ENCODE data around the gene GPR146.

Gene GPR146

GRCh38 chr7:1041551-1042491 lies 2.5 kb upstream of the GPR146 start:
- no peak for DNase-seq (ENCODE audit: low read depth in 2 of 3, low spot score in 1 of 3)

GRCh38 chr7:1042492-1042833 lies 1.9 kb upstream of the GPR146 start:
- DNase-seq (ENCODE audit: low read depth in 2 of 3, low spot score in 1 of 3) = no peak

GRCh38 chr7:1043552-1044188 lies 676 bp upstream of the GPR146 start:
- no peak for DNase-seq (ENCODE audit: low read depth in 2 of 3, low spot score in 1 of 3)

- no peak for DNase-seq (ENCODE audit: low read depth in 2 of 3, low spot score in 1 of 3)
These were observed 1.0 kb downstream of the GPR146 start for GRCh38 chr7:1045069-1046063.

GRCh38 chr7:1046722-1047679 lies 2.7 kb downstream of the GPR146 start:
- DNase-seq (ENCODE audit: low read depth in 2 of 3, low spot score in 1 of 3) = no peak

GRCh38 chr7:1049006-1049741 lies 4.8 kb downstream of the GPR146 start:
- no peak for DNase-seq (ENCODE audit: low read depth in 2 of 3, low spot score in 1 of 3)

- DNase-seq (ENCODE audit: low read depth in 2 of 3, low spot score in 1 of 3) = no peak
These were observed 5.5 kb downstream of the GPR146 start for GRCh38 chr7:1049801-1050200.

GRCh38 chr7:1050254-1050906 lies 6.0 kb downstream of the GPR146 start:
- DNase-seq (ENCODE audit: low read depth in 2 of 3, low spot score in 1 of 3) = no peak

GRCh38 chr7:1050956-1051690 lies 6.8 kb downstream of the GPR146 start:
- DNase-seq (ENCODE audit: low read depth in 2 of 3, low spot score in 1 of 3) = no peak

- no peak for DNase-seq (ENCODE audit: low read depth in 2 of 3, low spot score in 1 of 3)
These were observed 7.9 kb downstream of the GPR146 start for GRCh38 chr7:1052031-1052818.

- no peak for DNase-seq (ENCODE audit: low read depth in 2 of 3, low spot score in 1 of 3)
These were observed 8.7 kb downstream of the GPR146 start for GRCh38 chr7:1053002-1053411.

GRCh38 chr7:1053816-1054370 lies 9.5 kb downstream of the GPR146 start:
- DNase-seq (ENCODE audit: low read depth in 2 of 3, low spot score in 1 of 3) = no peak

GRCh38 chr7:1054438-1054837 lies 10.1 kb downstream of the GPR146 start:
- no peak for DNase-seq (ENCODE audit: low read depth in 2 of 3, low spot score in 1 of 3)

- DNase-seq (ENCODE audit: low read depth in 2 of 3, low spot score in 1 of 3) = peak in 2 of 3 donors; percentile 20
These were observed 10.6 kb downstream of the GPR146 start for GRCh38 chr7:1054861-1055450.

- no peak for DNase-seq (ENCODE audit: low read depth in 2 of 3, low spot score in 1 of 3)
These were observed 11.2 kb downstream of the GPR146 start for GRCh38 chr7:1055491-1055955.

GRCh38 chr7:1055956-1056784 lies 11.8 kb downstream of the GPR146 start:
- no peak for DNase-seq (ENCODE audit: low read depth in 2 of 3, low spot score in 1 of 3)

Measured in stimulated activated CD4-positive, alpha-beta T cell treated with anti-CD3 and anti-CD28 coated beads, Interleukin-12 subunit alpha, Interleukin-12 subunit beta, amount 100 ng/mL, for 48 hours (primary cell).